GM18526 (cell line): ENCODE data around the gene TRIM49.
"Not testable (repeated sequence)": the region's sequence is repeated elsewhere in the genome, so short reads cannot be mapped to it uniquely, and the experiment has no call there.

Experiments used
- POLR2A ChIP-seq: IDR thresholded peaks from 3 replicates; pipeline ENCODE4 v1.6.1; 2011; ENCODE audit not compliant: insufficient read length; ENCODE audit errors: extremely low read depth

The TRIM49 gene

GRCh38 chr11:89808475-89808874, at the start of gene TRIM49:
Gene TRIM49, minus strand, starts transcription at chr11:89808575. Its CDS starts 4,106 bp downstream, at chr11:89804469.
- TF ChIP-seq POLR2A = not testable (repeated sequence)
